Thymus (tissue), 11 donors: ENCODE measurements around the gene TXNDC11. TPM values are rescaled to one million over a fixed set of nuclear protein-coding genes. Genes with fewer than 3 reads are reported as not detected.

Experiments
- DNase-seq, 9 donors: peaks; one replicate each; pipeline ENCODE4 v3.0.0-alpha.2; 2013; ENCODE audit warnings: low spot score in 9 of 9, low read depth in 6 of 9, missing footprints in 1 of 9
- H3K27ac ChIP-seq, 2 donors: one replicate each; pipeline ENCODE4 v1.5.1; 2013; ENCODE audit warnings: control low read depth in 1 of 2, low read depth in 1 of 2, low read length in 1 of 2, mild to moderate bottlenecking in 1 of 2, moderate library complexity in 1 of 2
- H3K27me3 ChIP-seq, 2 donors: one replicate each; pipeline ENCODE4 v1.5.1; 2013; ENCODE audit warnings: low read length in 1 of 2; ENCODE audit not compliant: control insufficient read depth in 2 of 2, insufficient read depth in 1 of 2
- H3K36me3 ChIP-seq, 2 donors: one replicate each; pipeline ENCODE4 v1.5.1; 2013; ENCODE audit warnings: low read length in 1 of 2, mild to moderate bottlenecking in 1 of 2, moderate library complexity in 1 of 2; ENCODE audit not compliant: control insufficient read depth in 2 of 2, insufficient read depth in 2 of 2
- H3K4me1 ChIP-seq, 2 donors: one replicate each; pipeline ENCODE4 v1.5.1; 2013; ENCODE audit warnings: low read length in 2 of 2; ENCODE audit not compliant: control insufficient read depth in 2 of 2, insufficient read depth in 2 of 2
- H3K4me3 ChIP-seq, 2 donors: one replicate each; pipeline ENCODE4 v1.5.1; 2013; ENCODE audit warnings: low read length in 2 of 2, control low read depth in 1 of 2, mild to moderate bottlenecking in 1 of 2
- H3K9me3 ChIP-seq, 2 donors: one replicate each; pipeline ENCODE4 v1.5.1; 2013; ENCODE audit warnings: low read length in 1 of 2, mild to moderate bottlenecking in 1 of 2; ENCODE audit not compliant: control insufficient read depth in 2 of 2, insufficient read depth in 1 of 2
- WGBS: extraction: QIAGEN DNeasy Blood & Tissue Kit; methylation state at CpG from one replicate; pipeline ENCODE4 v1.1.7; 2013; 5-methylcytosine and 5-hydroxymethylcytosine counted together
- polyA plus RNA-seq: library from polyadenylated mRNA; stranded (reverse); fragments of 200-250 nt; gene quantifications from one replicate; pipeline ENCODE4 v1.2.3, GENCODE V29; 2013
- total RNA-seq: library from RNA; stranded (reverse); fragments of 120-200 nt; gene quantifications from one replicate; pipeline ENCODE4 v1.2.4, GENCODE V29; 2013
- donor health status: healthy.

Gene TXNDC11
- total and polyA plus RNA-seq, 2 donors: 22.9 to 46.4 TPM

DNA sequence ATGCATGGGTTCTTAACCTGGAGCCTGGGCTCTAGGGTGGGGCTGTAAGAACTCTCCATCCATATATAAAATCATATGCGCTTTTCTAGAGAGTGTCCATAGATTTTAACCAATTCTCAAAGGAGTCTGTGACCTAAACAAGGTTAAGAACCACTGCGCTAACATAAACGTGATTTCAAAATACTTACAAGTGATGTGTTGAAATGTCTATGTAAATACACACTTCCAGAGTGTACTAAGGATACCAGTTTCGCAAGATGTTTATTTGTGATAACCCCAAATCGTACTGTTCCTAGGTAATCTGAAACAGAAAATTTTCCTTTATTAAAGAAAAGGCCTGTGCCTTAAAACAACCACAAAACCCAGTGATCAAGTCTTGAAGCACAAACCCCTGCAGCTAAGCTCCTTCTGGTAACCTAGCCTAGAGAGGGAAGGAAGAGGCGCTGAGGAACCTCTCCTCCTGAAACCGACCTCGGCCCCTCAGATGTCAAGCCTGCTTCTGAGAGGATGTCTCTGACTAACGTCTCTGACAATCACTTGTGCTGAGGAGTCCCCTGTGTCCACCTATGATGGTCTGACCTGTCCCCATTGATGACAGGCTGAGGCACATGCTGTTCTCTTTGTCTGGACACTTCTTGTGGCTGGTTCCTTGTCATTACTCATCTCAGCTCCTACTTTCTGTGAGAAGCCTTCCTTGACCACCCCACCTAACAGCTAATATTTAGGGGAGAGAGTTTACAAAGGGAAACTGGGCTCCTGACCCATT is 42.2 kb downstream of the TXNDC11 start:
- 70% methylated on average over 9 of the region's 9 CpGs for WGBS
- Histone ChIP-seq H3K9me3 (no peaks in the 10 kb centered on the region), H3K4me3 (no peak overlapping the region), H3K36me3 (peaks cover 39 to 54% of the 10 kb centered on the region in 2 donors), H3K27me3 (no peaks in the 10 kb centered on the region), H3K4me1 (peaks cover 0 to 3% of the 10 kb centered on the region in 2 donors), H3K27ac (no peak overlapping the region)
- no peak for DNase-seq

DNA sequence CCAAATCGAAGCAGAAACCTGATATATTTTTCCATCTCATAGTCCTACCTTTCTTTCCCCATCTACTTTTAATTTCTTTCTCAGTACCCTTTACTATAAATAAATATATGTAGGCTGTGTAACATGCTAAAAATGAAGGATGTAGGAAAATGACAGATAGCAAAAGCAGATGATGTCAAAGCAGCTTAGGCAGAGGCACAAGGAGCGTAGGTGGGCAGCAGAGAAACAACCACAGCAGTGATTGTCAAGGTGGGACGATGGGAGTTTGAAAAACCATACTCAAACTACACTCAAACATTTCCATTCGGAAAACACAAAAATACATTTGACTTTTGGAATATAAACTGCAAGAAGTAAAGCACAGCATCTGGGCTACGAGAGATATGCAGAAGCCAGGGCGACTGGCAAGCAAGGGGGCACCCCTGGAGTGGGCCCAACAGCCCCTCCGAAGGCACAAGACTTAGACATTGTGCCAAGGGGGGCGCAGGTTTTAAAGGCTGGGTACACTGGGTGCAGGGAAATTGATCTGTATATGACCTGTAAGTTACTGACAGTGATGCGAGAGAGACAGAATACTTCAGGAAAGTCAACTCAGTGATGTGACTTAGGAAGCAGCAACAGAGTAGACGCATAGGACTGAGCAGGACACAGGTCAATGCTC is 43.3 kb downstream of the TXNDC11 start:
- 87% methylated on average over 10 of the region's 10 CpGs for WGBS
- H3K27me3 ChIP-seq: no peaks in the 10 kb centered on the region
- no peak overlapping the region for H3K4me3 ChIP-seq
- no peaks in the 10 kb centered on the region for H3K9me3 ChIP-seq
- H3K27ac ChIP-seq: no peak overlapping the region
- H3K36me3 ChIP-seq: peaks cover 48 to 62% of the 10 kb centered on the region in 2 donors
- H3K4me1 ChIP-seq: peaks cover 0 to 3% of the 10 kb centered on the region in 2 donors
- DNase-seq: no peak

DNA sequence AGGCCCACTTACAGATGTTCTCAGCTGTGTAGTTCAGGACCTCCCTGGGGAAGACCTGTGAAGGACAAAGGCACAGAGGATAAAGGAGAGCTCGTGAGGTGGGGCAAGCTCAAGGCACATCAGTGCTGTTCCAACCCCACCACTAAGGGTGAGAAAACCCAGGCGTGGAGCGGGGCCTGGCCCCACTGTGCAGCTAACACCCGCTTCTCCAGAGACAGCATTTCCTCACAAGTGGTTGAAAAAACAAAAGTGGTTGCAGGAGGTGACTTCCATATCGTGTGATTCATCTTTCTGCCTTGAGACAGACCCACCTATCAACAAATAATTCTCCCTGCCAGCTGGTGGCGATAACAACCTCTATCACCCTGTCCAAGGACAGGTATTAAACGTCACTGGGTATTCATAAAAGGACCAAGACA is 44.4 kb downstream of the TXNDC11 start:
- H3K27me3 ChIP-seq: no peaks in the 10 kb centered on the region
- peaks cover 0 to 3% of the 10 kb centered on the region in 2 donors for H3K4me1 ChIP-seq
- no peak overlapping the region for H3K27ac ChIP-seq
- DNase-seq: no peak
- no peak overlapping the region for H3K4me3 ChIP-seq
- 89% methylated on average over 7 of the region's 7 CpGs for WGBS
- H3K9me3 ChIP-seq: no peaks in the 10 kb centered on the region
- peaks cover 48 to 59% of the 10 kb centered on the region in 2 donors for H3K36me3 ChIP-seq

DNA sequence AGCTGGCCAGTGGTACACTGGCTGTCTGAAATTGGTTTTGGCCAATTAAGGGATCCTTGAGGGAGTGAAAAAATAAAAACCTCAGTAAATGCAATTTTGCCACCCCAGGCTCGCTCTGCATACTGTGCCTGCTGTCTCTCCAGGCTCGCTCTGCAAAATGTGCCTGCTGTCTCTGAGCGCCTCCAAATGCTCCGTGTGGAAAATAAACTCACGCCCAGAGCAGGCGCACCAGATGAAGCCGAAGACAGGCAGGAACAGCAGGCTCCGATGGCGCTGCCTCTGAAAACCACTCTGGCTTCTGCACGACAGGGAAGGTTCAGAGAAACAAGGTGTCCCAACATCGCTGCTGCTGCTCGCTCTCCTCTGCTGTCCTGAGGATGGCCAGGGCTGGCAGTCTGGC is 45.3 kb downstream of the TXNDC11 start:
- no peak overlapping the region for H3K4me3 ChIP-seq
- peaks cover 55 to 59% of the 10 kb centered on the region in 2 donors for H3K36me3 ChIP-seq
- no peaks in the 10 kb centered on the region for H3K9me3 ChIP-seq
- no peak for DNase-seq
- WGBS: 98% methylated on average over 12 of the region's 12 CpGs
- H3K27ac ChIP-seq: no peak overlapping the region
- peaks cover 0 to 3% of the 10 kb centered on the region in 2 donors for H3K4me1 ChIP-seq
- no peaks in the 10 kb centered on the region for H3K27me3 ChIP-seq

DNA sequence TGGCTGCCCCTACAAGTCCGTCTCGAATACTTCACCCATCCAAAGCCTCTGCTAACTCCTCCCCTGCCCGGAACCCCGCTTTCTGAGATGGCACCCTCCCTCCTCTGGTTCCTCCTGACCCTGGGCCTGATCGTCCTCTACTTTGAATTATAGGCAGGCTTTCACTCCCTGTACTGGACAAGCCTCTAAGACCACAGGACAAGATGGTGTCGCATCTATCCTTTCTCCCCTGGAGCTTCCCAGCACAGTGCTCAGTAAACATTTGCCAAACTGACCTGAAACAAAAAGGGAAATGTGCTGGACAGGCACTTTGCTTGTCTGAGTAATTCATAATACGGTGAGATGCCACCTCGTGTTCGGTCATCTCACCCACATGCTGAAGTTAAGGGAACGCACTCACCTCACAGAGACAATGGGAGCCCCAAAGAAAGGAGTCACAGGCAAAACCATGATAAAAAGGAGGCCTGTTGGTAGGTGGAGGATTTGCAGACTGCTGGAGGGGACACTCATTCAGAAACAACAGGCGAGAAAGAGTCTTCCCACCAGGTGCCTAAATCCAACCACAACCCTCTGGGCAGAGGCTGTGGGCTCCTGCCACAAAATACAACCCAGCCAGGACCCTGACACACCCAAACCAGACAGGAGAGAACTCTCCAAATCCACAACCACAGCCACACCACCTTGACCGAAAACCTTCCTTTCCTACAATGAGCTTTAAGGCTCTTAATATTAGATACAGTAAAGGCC is 46.2 kb downstream of the TXNDC11 start:
- WGBS: 96% methylated on average over 12 of the region's 12 CpGs
- Histone ChIP-seq H3K27ac (no peak overlapping the region), H3K9me3 (no peaks in the 10 kb centered on the region), H3K4me3 (no peak overlapping the region), H3K4me1 (peaks cover 0 to 3% of the 10 kb centered on the region in 2 donors), H3K36me3 (peaks cover 63 to 66% of the 10 kb centered on the region in 2 donors), H3K27me3 (no peaks in the 10 kb centered on the region)
- no peak for DNase-seq

DNA sequence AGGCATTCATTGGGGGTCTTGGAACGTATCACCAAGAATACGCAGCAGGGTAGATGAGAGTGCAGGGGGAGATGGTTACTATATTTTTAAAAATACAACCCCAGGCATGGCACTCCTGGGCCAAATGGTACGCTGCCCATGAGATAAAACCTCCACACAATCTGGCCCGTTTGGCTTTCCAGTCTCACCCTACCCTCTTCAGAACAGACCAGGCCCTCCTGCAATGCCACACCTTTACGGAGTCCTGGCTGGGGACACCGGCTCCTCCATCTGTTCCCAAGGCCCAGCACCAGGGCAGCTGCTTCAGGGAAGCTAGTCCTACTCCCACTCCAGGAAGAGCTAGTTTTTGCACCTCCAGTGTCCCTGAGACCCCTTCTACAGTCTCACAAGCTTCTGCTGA is 50.0 kb downstream of the TXNDC11 start:
- Histone ChIP-seq H3K27me3 (no peaks in the 10 kb centered on the region), H3K9me3 (no peaks in the 10 kb centered on the region), H3K4me1 (peaks cover 0 to 4% of the 10 kb centered on the region in 2 donors), H3K36me3 (peaks cover 56 to 63% of the 10 kb centered on the region in 2 donors), H3K4me3 (no peak overlapping the region), H3K27ac (no peak overlapping the region)
- 98% methylated on average over 6 of the region's 6 CpGs for WGBS
- no peak for DNase-seq

DNA sequence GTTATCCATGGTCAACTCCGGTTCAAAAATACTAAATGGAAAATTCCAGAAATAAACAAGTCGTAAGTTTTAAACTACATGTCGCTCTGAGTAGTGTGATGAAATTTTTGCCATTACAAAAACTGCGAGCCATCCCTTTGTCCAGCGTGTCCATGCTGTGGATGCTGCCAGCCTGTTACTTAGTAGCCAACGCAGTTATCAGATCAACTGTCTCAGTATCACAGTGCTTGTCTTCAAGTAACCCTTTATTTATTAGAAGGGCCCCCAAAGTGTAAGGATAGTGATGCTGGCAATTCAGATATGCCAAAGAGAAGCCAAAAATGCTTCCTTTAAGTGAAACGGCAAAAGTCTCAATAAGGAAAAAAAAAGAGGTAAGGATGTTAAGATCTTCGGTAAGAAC is 50.5 kb downstream of the TXNDC11 start:
- Histone ChIP-seq H3K27ac (no peak overlapping the region), H3K4me3 (no peak overlapping the region), H3K27me3 (no peaks in the 10 kb centered on the region), H3K9me3 (no peaks in the 10 kb centered on the region), H3K36me3 (peaks cover 56 to 63% of the 10 kb centered on the region in 2 donors), H3K4me1 (peaks cover 0 to 4% of the 10 kb centered on the region in 2 donors)
- DNase-seq: no peak
- 97% methylated on average over 8 of the region's 8 CpGs for WGBS

DNA sequence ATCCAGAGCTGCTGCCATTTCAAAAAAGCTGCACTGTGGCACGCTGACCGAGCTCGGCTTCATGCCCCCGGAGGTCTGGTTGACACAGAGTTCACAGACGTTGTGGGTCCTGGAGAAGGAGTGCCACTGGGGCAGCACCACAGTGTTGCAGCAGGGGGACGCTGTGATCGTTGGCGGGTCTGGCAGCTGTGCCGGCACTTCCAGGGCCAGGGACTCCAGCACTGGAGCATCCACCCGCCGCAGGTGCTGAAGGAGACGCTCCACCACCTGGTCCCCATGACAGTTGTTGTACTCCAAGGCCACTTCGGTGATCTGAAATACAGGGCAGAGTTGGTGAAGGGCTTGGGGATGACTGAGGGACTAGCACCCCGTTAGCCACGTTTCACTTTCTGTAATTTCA is 50.9 kb downstream of the TXNDC11 start:
- Histone ChIP-seq H3K9me3 (no peaks in the 10 kb centered on the region), H3K4me3 (no peak overlapping the region), H3K36me3 (peaks cover 52 to 64% of the 10 kb centered on the region in 2 donors), H3K4me1 (peaks cover 0 to 4% of the 10 kb centered on the region in 2 donors), H3K27me3 (no peaks in the 10 kb centered on the region), H3K27ac (no peak overlapping the region)
- whole genome bisulfite sequencing: 98% methylated on average over 15 of the region's 15 CpGs
- DNase-seq: no peak

DNA sequence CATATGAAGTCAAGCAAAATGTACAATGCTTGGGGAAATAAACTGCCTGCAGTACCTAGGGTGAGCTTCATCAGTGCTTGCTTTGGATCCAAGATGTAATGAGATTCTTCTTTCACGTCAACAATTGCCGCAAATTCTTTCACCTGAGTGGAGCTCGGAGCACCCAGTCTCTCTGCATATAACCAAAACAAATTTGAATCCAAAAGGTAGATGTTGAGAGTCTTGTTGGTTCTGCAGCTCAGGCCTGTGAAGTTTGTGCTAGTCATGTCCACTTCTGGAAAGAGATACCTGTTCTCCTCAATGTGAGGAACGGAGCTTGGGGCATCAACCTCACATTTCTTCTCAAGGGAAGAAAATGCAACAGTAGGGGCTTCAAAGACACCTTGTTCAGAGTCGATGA is 51.4 kb downstream of the TXNDC11 start:
- WGBS: 98% methylated on average over 5 of the region's 5 CpGs
- H3K9me3 ChIP-seq: no peaks in the 10 kb centered on the region
- peaks cover 49 to 64% of the 10 kb centered on the region in 2 donors for H3K36me3 ChIP-seq
- no peak overlapping the region for H3K27ac ChIP-seq
- no peaks in the 10 kb centered on the region for H3K27me3 ChIP-seq
- H3K4me3 ChIP-seq: no peak overlapping the region
- DNase-seq: no peak
- peaks cover 0 to 4% of the 10 kb centered on the region in 2 donors for H3K4me1 ChIP-seq
